Chondrocyte (in vitro differentiated cells): ENCODE data around the gene CSRNP3. TPM values are rescaled to one million over a fixed set of nuclear protein-coding genes. Genes with fewer than 3 reads are reported as not detected.

Source experiments
- DNase-seq: peaks from one replicate; pipeline ENCODE4 v3.0.0; 2021; ENCODE audit warnings: mixed read lengths, low spot score
- H3K27ac Mint-ChIP-seq: one replicate; pipeline ENCODE4 v1.8.0; 2021; ENCODE audit warnings: mild to moderate bottlenecking, moderate library complexity, mixed read lengths; ENCODE audit not compliant: unreplicated experiment
- H3K27me3 Mint-ChIP-seq: 2 replicates; pipeline ENCODE4 v1.8.0; 2021; ENCODE audit warnings: low read depth, mixed read lengths
- H3K36me3 Mint-ChIP-seq: 2 replicates; pipeline ENCODE4 v1.8.0; 2021; ENCODE audit warnings: low read depth, mixed read lengths
- H3K4me1 Mint-ChIP-seq: 2 replicates; pipeline ENCODE4 v1.8.0; 2021; ENCODE audit warnings: low read depth, mild to moderate bottlenecking, mixed read lengths
- H3K4me3 Mint-ChIP-seq: one replicate; pipeline ENCODE4 v1.8.0; 2021; ENCODE audit warnings: mild to moderate bottlenecking, moderate library complexity, mixed read lengths; ENCODE audit not compliant: unreplicated experiment
- H3K9me3 Mint-ChIP-seq: 2 replicates; pipeline ENCODE4 v1.8.0; 2021; ENCODE audit warnings: low read depth, mixed read lengths
- total RNA-seq: library from RNA; stranded (reverse); gene quantifications from 3 replicates; pipeline ENCODE4 v1.2.1, GENCODE V29; 2021
- TF ChIP-seq, protein P1 (sequence below): fragments of 200-600 bp; sonication (generic); IDR thresholded peaks from 2 replicates; pipeline ENCODE4 v1.5.0; 2021; ENCODE audit warnings: antibody characterized with exemption, mild to moderate bottlenecking, moderate library complexity

The CSRNP3 gene
- total RNA-seq, 1 donor from 2014 or later = 3.7 TPM

DNA sequence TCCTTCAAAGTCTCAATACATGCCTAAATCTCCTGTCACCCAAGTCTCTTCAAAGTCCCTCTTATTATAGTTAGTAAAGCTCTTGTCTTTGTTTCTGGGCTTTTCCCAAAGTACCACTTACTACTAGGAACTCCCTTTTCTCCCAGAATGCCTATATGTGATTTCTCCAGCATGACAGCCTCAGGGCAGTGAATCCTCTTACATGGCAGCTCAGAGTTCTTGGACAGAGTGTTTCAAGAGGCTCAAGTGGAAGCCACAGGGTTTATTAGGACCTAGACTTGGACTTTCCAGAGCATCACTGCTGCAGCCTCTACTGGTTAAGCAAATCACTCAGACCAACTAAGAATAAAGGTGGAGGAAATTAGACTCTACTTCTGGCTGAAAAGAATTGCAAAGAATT, 98.9 kb downstream of the CSRNP3 start:
- Mint-ChIP-seq H3K4me3 (no peak overlapping the region), H3K36me3 (no peaks in the 10 kb centered on the region), H3K9me3 (no peaks in the 10 kb centered on the region), H3K27me3 (no peaks in the 10 kb centered on the region), H3K27ac (no peak overlapping the region), H3K4me1 (peaks cover 8% of the 10 kb centered on the region)
- TF ChIP-seq, protein P1, sequence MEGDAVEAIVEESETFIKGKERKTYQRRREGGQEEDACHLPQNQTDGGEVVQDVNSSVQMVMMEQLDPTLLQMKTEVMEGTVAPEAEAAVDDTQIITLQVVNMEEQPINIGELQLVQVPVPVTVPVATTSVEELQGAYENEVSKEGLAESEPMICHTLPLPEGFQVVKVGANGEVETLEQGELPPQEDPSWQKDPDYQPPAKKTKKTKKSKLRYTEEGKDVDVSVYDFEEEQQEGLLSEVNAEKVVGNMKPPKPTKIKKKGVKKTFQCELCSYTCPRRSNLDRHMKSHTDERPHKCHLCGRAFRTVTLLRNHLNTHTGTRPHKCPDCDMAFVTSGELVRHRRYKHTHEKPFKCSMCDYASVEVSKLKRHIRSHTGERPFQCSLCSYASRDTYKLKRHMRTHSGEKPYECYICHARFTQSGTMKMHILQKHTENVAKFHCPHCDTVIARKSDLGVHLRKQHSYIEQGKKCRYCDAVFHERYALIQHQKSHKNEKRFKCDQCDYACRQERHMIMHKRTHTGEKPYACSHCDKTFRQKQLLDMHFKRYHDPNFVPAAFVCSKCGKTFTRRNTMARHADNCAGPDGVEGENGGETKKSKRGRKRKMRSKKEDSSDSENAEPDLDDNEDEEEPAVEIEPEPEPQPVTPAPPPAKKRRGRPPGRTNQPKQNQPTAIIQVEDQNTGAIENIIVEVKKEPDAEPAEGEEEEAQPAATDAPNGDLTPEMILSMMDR = no peak
- no peak for DNase-seq

DNA sequence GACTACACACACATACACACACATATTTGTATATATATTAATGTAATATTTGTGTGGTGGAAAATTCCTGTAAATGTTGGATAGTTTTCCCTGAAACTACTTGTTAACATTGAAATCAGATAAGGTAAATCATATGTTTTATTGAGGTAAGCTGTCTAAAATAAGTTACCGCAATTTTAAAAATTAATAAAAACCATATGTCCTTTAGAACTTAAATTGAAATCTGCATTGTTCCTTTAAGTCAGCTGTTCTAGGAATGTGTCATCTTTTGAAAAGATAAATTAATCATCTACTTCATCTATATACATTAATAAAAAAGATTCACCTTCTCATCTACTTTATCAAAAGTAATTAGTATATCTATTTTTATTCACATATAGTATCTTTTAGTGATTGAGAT, 102.0 kb downstream of the CSRNP3 start:
- Mint-ChIP-seq H3K4me1 (peaks cover 24% of the 10 kb centered on the region), H3K9me3 (no peaks in the 10 kb centered on the region), H3K27ac (no peak overlapping the region), H3K36me3 (no peaks in the 10 kb centered on the region), H3K27me3 (no peaks in the 10 kb centered on the region), H3K4me3 (no peak overlapping the region)
- no peak for DNase-seq
- TF ChIP-seq, protein P1 = no peak

- no peak overlapping the region for H3K4me3 Mint-ChIP-seq
- TF ChIP-seq, protein P1 = no peak
- H3K36me3 Mint-ChIP-seq = no peaks in the 10 kb centered on the region
- H3K9me3 Mint-ChIP-seq = no peaks in the 10 kb centered on the region
- H3K27ac Mint-ChIP-seq = peak overlapping the region; percentile 52
- no peak for DNase-seq
- no peaks in the 10 kb centered on the region for H3K27me3 Mint-ChIP-seq
- peaks cover 24% of the 10 kb centered on the region for H3K4me1 Mint-ChIP-seq
These were observed 102.7 kb downstream of the CSRNP3 start for GRCh38 chr2:165572151-165572550.

DNA sequence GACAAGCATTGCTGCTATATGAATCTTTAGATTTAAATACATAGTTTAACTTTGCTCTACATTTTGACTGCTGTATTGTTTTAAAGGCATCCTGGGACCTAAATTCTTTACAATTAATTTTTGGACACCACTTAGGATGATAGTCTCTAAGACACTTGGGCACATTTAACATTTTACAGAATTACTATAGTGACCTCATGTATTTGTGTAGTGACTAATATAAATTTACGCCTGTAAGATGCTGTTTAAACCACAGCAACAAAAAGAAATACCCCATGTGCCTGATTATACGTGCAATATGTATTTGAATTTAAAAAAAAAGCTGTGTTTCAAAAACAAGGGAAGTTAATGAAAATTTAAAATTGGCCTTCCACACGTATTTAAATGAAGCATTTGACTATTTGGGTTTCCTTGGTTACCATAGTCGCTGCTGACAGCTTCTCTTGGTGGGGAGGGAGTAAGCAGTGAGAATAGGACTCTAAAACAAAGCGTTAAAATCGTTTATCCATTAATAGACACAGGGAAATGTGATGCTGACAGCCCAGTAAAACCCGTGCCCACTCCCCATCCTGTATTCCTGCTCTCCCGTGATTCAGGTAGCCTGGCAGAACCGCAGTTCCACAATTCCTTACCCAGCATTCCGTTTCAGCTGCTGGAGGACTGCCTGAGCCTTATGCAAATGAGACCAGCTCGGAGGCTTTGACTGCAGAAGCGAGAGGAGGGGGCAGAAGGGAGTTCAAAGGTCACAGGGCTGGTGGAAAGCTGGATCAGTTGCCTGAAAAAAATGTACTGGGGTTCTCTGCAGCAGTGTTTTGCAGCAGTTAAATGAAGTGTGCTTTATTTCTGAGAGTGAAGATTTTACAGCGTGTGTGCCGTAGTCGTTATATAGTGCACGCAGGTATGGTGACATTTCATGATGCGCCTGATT, 104.3 kb downstream of the CSRNP3 start:
- Mint-ChIP-seq H3K36me3 (no peaks in the 10 kb centered on the region), H3K4me1 (peaks cover 24% of the 10 kb centered on the region), H3K27me3 (no peaks in the 10 kb centered on the region), H3K9me3 (no peaks in the 10 kb centered on the region), H3K27ac (peak overlapping the region; percentile 81), H3K4me3 (peak overlapping the region; percentile 77)
- no peak for DNase-seq
- TF ChIP-seq, protein P1 = no peak

DNA sequence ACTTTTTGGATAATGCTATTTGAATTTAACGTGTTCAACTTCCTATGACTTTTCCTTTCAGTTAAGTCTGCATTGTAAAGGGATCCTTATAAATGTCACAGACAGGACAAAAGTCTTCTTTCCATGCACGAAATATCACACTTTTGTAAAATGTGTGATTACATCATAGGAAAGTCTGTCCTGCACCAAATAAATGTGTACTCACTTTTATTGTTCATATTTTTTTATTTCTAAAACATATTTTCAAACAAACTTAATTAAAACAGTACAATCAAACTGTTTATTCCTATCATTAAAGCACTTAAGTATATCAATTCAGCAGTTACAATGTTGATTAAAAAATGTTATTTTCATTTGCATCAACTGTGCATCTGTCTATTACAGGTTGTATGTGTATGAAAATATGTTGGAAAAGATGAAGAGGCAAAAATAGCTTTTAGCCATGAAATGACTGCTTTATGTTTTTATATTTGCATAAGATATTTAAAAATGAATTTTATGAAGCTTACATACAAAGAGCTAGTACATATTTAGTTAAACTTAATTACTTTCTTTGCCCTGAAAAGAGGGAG, 105.6 kb downstream of the CSRNP3 start:
- Mint-ChIP-seq H3K4me3 (peak overlapping the region; percentile 77), H3K36me3 (no peaks in the 10 kb centered on the region), H3K27ac (no peak overlapping the region), H3K27me3 (no peaks in the 10 kb centered on the region), H3K9me3 (no peaks in the 10 kb centered on the region), H3K4me1 (peaks cover 24% of the 10 kb centered on the region)
- no peak for DNase-seq
- TF ChIP-seq, protein P1 = no peak
